Measurements from ENCODE around the gene TSPEAR.
A peak's percentile ranks its signal among the peaks of the same experiment; 100 is the strongest.

Gene TSPEAR

GRCh38 chr21:44537930-44538911, 173.2 kb downstream of the TSPEAR start:
- DNase-seq: no peak

DNA sequence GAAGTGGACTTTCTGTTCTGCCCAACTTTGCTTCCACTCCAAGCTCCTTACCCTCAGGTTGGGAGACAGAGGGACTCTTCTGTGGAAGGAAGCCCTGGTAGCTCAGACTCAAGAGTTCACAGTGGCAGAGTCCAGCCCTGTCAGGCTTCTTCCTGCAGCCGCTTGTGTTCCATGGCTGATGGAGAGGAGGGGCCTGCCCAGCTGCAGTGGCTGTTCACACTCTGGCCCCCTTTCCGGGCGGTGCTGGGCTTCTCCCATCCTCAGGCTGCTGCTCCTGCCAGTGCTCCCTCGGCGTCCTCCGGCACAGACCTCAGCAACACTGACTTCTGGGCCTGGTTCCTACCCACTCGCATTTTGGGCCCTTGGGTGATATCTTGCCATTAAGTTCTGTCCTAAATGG, 175.4 kb downstream of the TSPEAR start:
- DNase-seq: no peak

DNA sequence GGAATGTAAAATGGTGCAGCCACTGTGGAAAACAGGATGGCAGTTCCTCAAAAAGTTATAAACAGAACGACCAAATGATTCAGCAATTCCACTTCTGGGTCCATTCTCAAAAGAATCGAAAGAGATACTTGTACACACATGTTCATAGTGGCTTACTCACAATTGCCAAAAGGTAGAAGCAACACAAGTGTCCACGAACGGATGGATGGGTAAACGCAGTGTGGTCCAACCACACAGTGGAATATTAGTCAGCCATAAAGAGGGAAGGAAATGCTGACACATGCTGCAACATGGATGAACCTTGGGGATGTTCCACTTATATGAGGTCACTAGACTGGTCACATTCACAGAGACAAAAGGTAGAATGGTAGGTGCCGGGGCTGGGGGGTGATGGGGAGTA, 176.7 kb downstream of the TSPEAR start:
- peak; percentile 19 for DNase-seq

GRCh38 chr21:44533891-44534627, 177.3 kb downstream of the TSPEAR start:
- DNase-seq: no peak

DNA sequence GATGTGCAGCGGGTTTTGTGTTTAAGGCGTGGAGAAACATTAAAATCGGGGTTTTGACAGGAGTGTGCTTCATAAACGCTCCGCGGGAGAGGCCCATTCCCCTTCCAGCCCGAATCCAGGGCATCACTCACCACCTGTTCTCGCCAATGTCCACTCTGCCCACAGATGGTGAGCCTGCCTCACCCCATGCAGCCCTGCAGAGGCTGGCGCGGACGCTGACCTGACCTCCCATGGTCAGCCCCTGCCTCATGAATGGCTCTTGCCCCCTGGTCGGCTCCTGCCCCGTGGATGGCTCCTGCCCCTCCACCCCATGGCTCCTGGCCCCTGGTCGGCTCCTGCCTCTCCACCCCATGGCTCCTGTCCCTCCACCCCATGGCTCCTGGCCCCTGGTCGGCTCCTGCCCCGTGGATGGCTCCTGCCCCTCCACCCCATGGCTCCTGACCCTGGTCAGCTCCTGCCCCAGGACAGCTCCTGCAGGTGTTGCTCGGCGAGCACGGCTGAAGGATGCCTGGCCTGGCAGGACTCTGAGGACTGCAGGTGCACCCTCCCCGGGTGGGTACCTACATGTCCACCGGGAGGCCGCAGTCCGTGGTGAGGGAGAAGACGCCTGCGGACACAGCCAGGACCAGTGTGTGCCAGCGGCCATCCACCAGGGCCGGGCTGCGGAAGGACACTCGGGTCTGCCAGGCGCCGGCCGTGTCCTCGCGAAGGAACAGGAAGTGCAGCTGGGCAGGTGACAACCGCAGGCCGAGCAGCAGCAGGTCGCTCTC, 178.1 kb downstream of the TSPEAR start:
- DNase-seq: no peak

DNA sequence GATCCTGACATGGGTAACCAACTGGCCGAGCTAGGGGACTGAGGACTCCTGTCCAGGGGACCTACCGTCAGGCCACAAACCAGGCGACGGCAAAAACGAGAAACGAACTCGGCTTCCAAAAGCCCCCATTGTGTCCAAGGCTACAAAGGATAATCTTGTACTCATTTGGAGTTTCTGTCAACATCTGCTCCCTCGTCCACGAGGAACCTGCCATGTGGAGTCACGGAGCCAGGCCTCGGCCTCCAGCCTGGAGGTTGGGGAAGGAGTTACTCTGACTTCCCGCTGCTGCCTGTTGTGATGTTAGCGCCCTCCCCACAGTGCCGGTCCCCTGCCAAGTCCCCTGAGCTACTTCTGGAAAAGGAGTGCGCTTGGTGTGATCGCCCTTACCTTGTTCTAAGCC, 178.7 kb downstream of the TSPEAR start:
- DNase-seq: no peak

GRCh38 chr21:44531606-44532564, 179.5 kb downstream of the TSPEAR start:
- no peak for DNase-seq

GRCh38 chr21:44530903-44531605, 180.3 kb downstream of the TSPEAR start:
- no peak for DNase-seq

GRCh38 chr21:44530221-44530902, 181.0 kb downstream of the TSPEAR start:
- DNase-seq: no peak

DNA sequence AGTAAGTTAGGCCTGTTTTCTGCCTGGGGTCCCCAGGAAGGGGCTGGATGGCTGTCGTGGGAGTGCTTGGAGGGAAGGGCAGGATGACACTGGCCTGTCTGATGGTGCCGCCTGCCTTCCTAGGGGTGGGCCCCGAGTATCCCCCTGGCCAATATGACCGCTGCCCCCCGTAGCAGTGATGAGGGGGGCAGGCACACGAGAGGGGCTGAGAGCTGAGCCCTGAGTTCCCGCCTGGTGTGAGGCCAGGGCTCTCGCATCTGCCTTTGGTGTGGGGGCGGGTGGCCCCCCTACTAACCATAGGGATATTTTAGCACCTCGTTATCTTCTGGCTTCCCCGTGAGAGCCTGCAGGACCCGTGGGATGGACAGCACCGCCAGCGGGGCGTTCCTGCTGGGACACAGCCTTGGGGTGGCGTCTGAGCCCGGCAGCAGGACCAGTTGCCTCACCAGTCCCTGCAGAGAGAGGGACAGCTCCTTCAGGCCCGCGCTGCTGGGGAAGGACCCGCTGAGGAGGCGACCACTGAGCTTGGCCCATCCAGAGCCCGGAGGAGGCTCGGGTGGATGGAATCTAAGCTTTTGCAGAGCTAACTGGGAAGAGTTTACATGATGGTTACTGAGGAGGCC, 181.8 kb downstream of the TSPEAR start:
- no peak for DNase-seq

- no peak for DNase-seq
Observed at GRCh38 chr21:44529011-44529421, 182.4 kb downstream of the TSPEAR start.

DNA sequence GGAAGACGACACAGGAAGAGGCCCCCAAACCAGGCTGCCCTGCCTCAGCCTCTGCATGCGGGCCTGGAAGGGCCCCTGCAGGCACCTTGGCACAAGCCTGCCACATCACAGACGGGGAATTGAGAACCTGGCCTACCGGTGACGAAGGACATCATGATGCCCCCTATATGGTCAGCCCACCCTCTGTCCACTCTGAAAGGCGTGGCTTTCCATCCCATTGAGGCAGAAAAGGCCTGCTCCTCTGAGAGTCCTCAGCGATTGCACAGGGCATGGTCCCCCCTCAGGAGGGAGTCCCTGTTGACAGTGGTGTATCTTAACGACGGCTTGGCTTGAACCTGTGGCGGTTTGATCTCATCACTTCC, 182.8 kb downstream of the TSPEAR start:
- DNase-seq: no peak

DNA sequence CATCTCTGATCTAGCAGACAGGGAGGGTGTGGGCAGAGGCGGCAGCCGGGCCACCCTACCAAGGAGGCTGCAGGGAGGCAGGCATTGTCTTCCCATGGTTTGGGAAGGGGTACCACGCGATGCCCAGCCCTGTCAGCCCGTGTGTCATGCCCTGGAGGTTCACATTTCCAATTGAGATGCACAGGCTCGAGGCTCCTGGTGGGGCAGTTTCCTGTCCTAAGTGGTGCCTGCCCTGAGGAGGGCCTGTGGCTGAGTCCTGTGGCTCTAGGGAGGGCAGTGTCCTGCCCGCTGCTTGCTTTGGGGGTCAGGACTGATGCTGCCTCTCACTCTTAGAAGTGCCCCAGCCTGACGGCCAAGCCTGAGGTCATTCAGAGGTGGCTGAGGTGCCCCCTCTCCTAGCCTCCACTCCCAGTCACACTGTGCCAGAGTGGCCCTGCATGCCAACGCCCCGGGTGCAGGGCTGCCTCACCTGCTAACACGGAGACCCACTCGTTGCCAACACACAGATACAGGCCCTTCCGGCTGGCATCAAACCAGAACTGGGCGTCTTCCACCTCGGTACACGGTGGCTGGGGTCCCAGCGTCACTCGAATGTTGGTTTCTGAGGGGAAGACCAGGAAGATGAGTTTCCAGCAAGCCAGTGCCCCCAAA, 183.3 kb downstream of the TSPEAR start:
- DNase-seq: no peak

DNA sequence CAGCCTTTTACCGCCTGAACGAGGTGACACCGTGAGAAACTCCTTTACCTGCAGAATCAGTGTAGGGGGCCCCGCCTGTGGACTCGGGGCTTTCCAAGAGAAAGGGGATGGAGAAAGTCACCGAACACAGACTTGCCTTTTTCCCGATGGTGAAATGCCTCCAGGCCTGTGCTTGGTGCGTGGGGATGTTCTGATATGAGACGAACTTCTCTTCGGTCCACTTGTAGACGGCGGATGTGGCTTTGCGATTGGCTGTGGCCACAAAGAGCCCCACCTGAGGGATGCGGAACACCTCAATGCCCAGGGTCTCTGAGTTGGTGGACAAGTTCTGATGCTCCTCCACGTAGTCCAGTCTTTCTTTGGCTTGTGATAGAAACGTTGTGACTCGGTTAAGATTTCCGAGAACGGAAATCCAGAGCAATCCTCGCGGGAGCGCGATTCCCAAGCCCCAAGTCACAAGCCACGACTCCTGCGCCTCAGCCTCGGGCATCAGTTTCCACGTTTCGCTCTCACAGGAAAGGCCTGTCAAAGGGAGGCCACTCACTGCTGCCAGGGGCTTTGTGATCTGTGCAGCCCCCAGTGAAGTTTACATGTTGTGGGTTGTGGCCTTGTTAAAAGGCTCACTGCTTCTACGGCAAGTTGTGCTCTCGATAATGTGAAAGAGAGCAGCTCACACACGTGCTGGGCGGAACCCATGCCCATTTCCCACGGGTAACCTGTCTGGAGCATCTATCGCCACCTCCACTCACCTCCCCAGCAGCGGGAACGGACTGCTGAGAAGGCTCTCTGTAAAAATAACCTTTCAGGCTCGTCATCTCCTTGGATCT, 184.0 kb downstream of the TSPEAR start:
- DNase-seq: no peak

- no peak for DNase-seq
Observed at GRCh38 chr21:44526096-44526997, 185.0 kb downstream of the TSPEAR start.

GRCh38 chr21:44525391-44526095, 185.8 kb downstream of the TSPEAR start:
- no peak for DNase-seq
